Astrocyte (in vitro differentiated cells and primary cell): ENCODE results near the gene SLIT3. TPM values are rescaled to one million over a fixed set of nuclear protein-coding genes. Genes with fewer than 3 reads are reported as not detected.
A peak's percentile ranks its signal among the peaks of the same experiment; 100 is the strongest.

Experiments
- DNase-seq: peaks from one replicate; pipeline ENCODE4 v3.0.0-alpha.2; 2010; ENCODE audit warnings: low read depth
- FAIRE-seq: peaks from 2 replicates; lab custom pipeline; 2011; peaks lifted over from hg19 to GRCh38; lab: Jason Lieb, UNC
- H2AFZ ChIP-seq: 2 replicates; pipeline ENCODE4 v1.6.0; 2012; ENCODE audit warnings: low read depth, low read length, inconsistent platforms
- H3K27ac ChIP-seq: 2 replicates; pipeline ENCODE4 v1.5.1; 2011; ENCODE audit warnings: low read depth, low read length, inconsistent platforms
- H3K27me3 ChIP-seq: 2 replicates; pipeline ENCODE4 v1.6.0; 2011; ENCODE audit warnings: low read length, inconsistent platforms; ENCODE audit not compliant: insufficient read depth
- H3K36me3 ChIP-seq: 2 replicates; pipeline ENCODE4 v1.5.1; 2011; ENCODE audit warnings: low read length, inconsistent platforms; ENCODE audit not compliant: insufficient read depth
- H3K4me1 ChIP-seq: 2 replicates; pipeline ENCODE4 v1.5.1; 2011; ENCODE audit warnings: low read length, inconsistent platforms; ENCODE audit not compliant: insufficient read depth
- H3K4me2 ChIP-seq: 2 replicates; pipeline ENCODE4 v1.6.0; 2012; ENCODE audit warnings: low read length, inconsistent platforms
- H3K4me3 ChIP-seq: 2 replicates; pipeline ENCODE4 v1.5.1; 2011; ENCODE audit warnings: low read depth, mild to moderate bottlenecking, low read length, inconsistent platforms; ENCODE audit not compliant: insufficient read depth
- H3K79me2 ChIP-seq: 2 replicates; pipeline ENCODE4 v1.6.0; 2012; ENCODE audit warnings: mild to moderate bottlenecking, low read length, inconsistent platforms; ENCODE audit not compliant: insufficient read depth
- H3K9ac ChIP-seq: 2 replicates; pipeline ENCODE4 v1.6.0; 2012; ENCODE audit warnings: mild to moderate bottlenecking, low read length, inconsistent platforms
- H3K9me3 ChIP-seq: 2 replicates; pipeline ENCODE4 v1.5.1; 2012; ENCODE audit warnings: low read depth, mild to moderate bottlenecking, low read length, inconsistent platforms; ENCODE audit not compliant: insufficient read depth
- H4K20me1 ChIP-seq: 2 replicates; pipeline ENCODE4 v1.6.0; 2012; ENCODE audit warnings: low read length, inconsistent platforms; ENCODE audit not compliant: insufficient read depth
- H3K27ac Mint-ChIP-seq: one replicate; pipeline ENCODE4 v1.8.0; 2021; ENCODE audit warnings: mild to moderate bottlenecking, mixed read lengths; ENCODE audit not compliant: unreplicated experiment
- H3K27me3 Mint-ChIP-seq: one replicate; pipeline ENCODE4 v1.8.0; 2021; ENCODE audit warnings: low read depth, mixed read lengths; ENCODE audit not compliant: unreplicated experiment
- H3K36me3 Mint-ChIP-seq: one replicate; pipeline ENCODE4 v1.8.0; 2021; ENCODE audit warnings: low read depth, mixed read lengths; ENCODE audit not compliant: unreplicated experiment
- H3K4me1 Mint-ChIP-seq: one replicate; pipeline ENCODE4 v1.8.0; 2021; ENCODE audit warnings: low read depth, mixed read lengths; ENCODE audit not compliant: unreplicated experiment
- H3K4me3 Mint-ChIP-seq: one replicate; pipeline ENCODE4 v1.8.0; 2021; ENCODE audit warnings: mild to moderate bottlenecking, moderate library complexity, mixed read lengths; ENCODE audit not compliant: unreplicated experiment
- H3K9me3 Mint-ChIP-seq: one replicate; pipeline ENCODE4 v1.8.0; 2021; ENCODE audit warnings: mild to moderate bottlenecking, mixed read lengths; ENCODE audit not compliant: unreplicated experiment
- EZH2 ChIP-seq: IDR thresholded peaks from 2 replicates; pipeline ENCODE4 v1.6.1; 2012; ENCODE audit warnings: mild to moderate bottlenecking, low read length, inconsistent platforms; ENCODE audit not compliant: insufficient read depth
- total RNA-seq: library from RNA; stranded (reverse); gene quantifications from 2 replicates; pipeline ENCODE4 v1.2.1, GENCODE V29; 2021
- TF ChIP-seq, protein P1 (sequence below): IDR thresholded peaks from 2 replicates; pipeline ENCODE4 v1.5.1; 2011; ENCODE audit warnings: low read depth, mild to moderate bottlenecking, inconsistent platforms, low read length, moderate library complexity; ENCODE audit not compliant: insufficient read depth

SLIT3 gene
- total RNA-seq, 1 donor from 2014 or later: 20.7 TPM

DNA sequence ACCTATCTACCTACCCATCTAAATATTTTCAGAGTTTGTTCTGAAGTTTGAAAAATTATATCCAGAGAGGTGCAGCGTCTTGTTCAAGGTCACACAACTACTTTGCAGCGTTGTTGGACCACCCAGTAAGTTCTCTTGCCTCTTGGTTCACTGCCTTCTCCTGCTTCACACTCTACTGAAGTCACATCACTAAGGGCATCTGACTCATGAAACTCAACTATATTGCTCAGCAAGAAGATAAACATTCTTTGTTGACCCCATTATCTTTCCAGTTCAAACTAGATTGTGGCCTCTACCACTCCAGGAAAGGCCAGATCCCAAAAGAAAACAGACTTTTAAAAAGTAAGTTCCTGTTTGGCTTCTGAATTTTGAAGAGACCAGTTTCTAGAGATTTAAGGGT, 326.9 kb downstream of the SLIT3 start:
- no peaks in the 10 kb centered on the region for H3K9me3 Mint-ChIP-seq
- H2AFZ ChIP-seq: no peak overlapping the region
- H3K9ac ChIP-seq: no peak overlapping the region
- DNase-seq: peak; percentile 43
- H4K20me1 ChIP-seq: no peaks in the 10 kb centered on the region
- no peaks in the 10 kb centered on the region for H3K9me3 ChIP-seq
- no peak for FAIRE-seq
- no peaks in the 10 kb centered on the region for H3K36me3 ChIP-seq
- H3K36me3 Mint-ChIP-seq: peaks cover 6% of the 10 kb centered on the region
- H3K4me2 ChIP-seq: peak overlapping the region; percentile 19
- H3K27me3 ChIP-seq: no peaks in the 10 kb centered on the region
- H3K4me1 Mint-ChIP-seq: peaks cover 19% of the 10 kb centered on the region
- H3K27me3 Mint-ChIP-seq: peaks cover 8% of the 10 kb centered on the region
- TF ChIP-seq, protein P1, sequence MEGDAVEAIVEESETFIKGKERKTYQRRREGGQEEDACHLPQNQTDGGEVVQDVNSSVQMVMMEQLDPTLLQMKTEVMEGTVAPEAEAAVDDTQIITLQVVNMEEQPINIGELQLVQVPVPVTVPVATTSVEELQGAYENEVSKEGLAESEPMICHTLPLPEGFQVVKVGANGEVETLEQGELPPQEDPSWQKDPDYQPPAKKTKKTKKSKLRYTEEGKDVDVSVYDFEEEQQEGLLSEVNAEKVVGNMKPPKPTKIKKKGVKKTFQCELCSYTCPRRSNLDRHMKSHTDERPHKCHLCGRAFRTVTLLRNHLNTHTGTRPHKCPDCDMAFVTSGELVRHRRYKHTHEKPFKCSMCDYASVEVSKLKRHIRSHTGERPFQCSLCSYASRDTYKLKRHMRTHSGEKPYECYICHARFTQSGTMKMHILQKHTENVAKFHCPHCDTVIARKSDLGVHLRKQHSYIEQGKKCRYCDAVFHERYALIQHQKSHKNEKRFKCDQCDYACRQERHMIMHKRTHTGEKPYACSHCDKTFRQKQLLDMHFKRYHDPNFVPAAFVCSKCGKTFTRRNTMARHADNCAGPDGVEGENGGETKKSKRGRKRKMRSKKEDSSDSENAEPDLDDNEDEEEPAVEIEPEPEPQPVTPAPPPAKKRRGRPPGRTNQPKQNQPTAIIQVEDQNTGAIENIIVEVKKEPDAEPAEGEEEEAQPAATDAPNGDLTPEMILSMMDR: no peak
- no peak for TF ChIP-seq EZH2
- peaks cover 4% of the 10 kb centered on the region for H3K4me1 ChIP-seq
- H3K79me2 ChIP-seq: no peaks in the 10 kb centered on the region
- no peak overlapping the region for H3K27ac Mint-ChIP-seq
- H3K4me3 Mint-ChIP-seq: no peak overlapping the region
- H3K4me3 ChIP-seq: no peak overlapping the region
- no peak overlapping the region for H3K27ac ChIP-seq

DNA sequence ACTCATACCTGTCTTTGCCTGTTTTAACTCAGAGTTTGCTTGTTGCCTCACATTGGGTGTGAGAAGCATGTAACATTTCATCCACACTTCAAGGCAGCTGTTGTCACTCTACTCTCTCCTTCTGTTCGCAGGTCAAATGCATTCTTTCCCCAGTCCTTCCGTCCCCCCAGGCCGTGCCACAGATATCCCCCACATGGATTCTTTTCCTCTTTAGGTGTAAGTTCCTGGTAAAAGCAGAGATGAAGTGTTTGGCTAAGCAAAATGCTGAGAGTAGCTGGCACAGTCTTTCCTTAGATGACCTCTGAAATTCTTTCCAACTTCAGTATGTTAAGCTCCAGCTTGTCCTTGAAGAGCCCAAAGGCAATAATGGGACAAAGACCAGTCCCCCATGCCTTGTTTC, 328.2 kb downstream of the SLIT3 start:
- TF ChIP-seq EZH2: no peak
- TF ChIP-seq, protein P1: no peak
- Histone ChIP-seq H3K9me3 (no peaks in the 10 kb centered on the region), H3K4me1 (peaks cover 4% of the 10 kb centered on the region), H3K79me2 (no peaks in the 10 kb centered on the region), H2AFZ (no peak overlapping the region), H3K9ac (no peak overlapping the region), H4K20me1 (no peaks in the 10 kb centered on the region), H3K4me3 (no peak overlapping the region), H3K27me3 (no peaks in the 10 kb centered on the region), H3K27ac (no peak overlapping the region), H3K36me3 (no peaks in the 10 kb centered on the region), H3K4me2 (no peak overlapping the region)
- peaks cover 2% of the 10 kb centered on the region for H3K9me3 Mint-ChIP-seq
- H3K4me1 Mint-ChIP-seq: peaks cover 15% of the 10 kb centered on the region
- FAIRE-seq (peak; percentile 29), DNase-seq (no peak)
- peaks cover 12% of the 10 kb centered on the region for H3K27me3 Mint-ChIP-seq
- no peak overlapping the region for H3K27ac Mint-ChIP-seq
- H3K36me3 Mint-ChIP-seq: peaks cover 6% of the 10 kb centered on the region
- no peak overlapping the region for H3K4me3 Mint-ChIP-seq

DNA sequence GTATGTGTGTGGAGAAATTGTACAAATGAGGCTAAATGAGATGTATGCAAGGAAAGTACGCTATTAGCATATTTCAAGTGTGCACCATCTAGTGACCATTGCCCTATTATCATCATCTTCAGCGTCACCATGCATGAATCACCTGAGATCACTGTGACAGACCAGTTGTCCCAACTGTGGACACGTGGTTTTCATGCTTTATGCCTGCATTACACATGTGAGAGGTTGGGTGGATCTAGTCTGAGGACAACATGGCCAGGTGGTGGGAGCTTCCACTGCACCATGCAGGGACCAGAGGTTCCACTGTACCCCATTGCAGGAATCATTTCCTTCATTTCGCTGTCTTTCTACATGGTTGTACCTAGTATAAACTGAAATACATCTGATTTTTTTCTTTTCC, 329.8 kb downstream of the SLIT3 start:
- FAIRE-seq (no peak), DNase-seq (no peak)
- Histone ChIP-seq H3K9ac (no peak overlapping the region), H3K79me2 (no peaks in the 10 kb centered on the region), H3K4me3 (no peak overlapping the region), H3K4me1 (peaks cover 4% of the 10 kb centered on the region), H3K4me2 (no peak overlapping the region), H3K36me3 (no peaks in the 10 kb centered on the region), H3K9me3 (no peaks in the 10 kb centered on the region), H2AFZ (no peak overlapping the region), H4K20me1 (no peaks in the 10 kb centered on the region), H3K27ac (no peak overlapping the region), H3K27me3 (no peaks in the 10 kb centered on the region)
- Mint-ChIP-seq H3K36me3 (peaks cover 6% of the 10 kb centered on the region), H3K27ac (no peak overlapping the region), H3K27me3 (peaks cover 12% of the 10 kb centered on the region), H3K9me3 (peaks cover 2% of the 10 kb centered on the region), H3K4me3 (no peak overlapping the region), H3K4me1 (peaks cover 11% of the 10 kb centered on the region)
- TF ChIP-seq, protein P1: no peak
- no peak for TF ChIP-seq EZH2
